Activated CD8-positive, alpha-beta memory T cell treated with anti-CD3 and anti-CD28 coated beads, Interleukin-2, amount 50 U/mL, for 1 hour (primary cell): ENCODE measurements around the gene MVD.
"Not testable (repeated sequence)": the region's sequence is repeated elsewhere in the genome, so short reads cannot be mapped to it uniquely, and the experiment has no call there.

ENCODE experiments used
- DNase-seq: peaks from one replicate; pipeline ENCODE4 v3.0.0-alpha.2; 2020; ENCODE audit errors: extremely low read depth

The MVD gene

DNA sequence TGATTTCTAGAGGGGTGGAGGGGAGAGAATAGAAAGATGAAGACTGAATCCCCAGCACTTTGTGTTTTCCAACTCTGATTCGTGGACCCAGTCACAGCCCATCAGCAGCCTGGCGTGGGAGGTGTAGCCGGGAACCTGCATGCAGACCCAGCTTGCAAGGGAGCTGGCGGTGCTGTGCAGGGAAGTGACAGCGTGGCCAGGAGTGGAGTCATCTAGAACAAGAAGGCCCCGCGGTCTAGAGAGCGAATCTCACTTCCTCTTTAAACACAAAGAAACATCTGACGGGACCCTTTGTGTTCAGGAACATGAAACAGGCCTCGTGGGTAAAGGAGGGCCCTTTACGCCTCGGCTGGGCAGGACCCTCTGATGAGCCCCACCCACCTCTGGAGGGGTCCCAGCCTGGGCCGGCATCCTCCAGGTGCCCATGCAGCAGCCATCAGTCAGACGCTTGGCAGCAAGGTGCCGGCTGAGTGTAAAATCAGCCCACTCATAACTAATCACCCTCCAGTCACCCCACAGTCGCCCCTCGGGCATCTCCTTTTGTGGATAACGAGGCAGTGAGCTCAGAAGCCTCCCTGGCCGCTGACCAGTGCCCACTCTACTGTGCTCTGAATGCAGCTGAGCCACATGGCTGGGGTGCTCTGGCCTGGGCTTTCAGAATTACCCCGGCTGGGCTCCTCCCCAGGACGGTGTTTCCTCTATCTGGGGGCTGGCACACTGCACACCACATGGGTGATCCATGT is 19.0 kb upstream of the MVD start:
- no peak for DNase-seq

DNA sequence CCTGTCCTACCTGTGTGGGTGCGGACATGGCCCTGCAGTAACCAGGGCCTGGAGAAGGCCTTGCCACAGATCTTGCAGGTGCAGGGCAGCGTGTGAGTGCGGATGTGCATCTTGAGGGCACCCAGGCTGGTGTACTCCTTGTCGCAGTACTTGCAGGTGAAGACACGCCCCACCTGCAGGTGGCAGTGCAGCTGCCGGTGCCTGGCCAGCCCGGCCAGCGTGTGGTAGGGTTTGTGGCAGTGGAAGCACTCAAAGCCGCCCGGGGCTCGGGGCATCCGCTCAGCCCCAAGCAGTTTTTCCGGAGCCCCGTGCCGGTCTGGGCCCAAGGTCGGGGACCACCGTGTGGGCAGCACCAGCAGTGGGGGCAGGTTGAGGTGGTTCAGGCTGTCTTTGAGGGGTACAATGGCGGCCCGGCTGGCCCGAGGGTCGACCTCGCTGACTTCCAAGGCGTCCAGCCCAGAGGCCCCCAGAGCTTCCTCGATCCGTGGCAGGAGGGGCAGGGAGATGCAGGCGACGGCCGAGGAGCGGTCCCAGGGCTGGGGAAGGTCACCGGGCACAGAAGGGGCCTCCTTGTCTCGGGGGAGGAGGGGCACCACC is 18.3 kb upstream of the MVD start:
- DNase-seq: no peak

DNA sequence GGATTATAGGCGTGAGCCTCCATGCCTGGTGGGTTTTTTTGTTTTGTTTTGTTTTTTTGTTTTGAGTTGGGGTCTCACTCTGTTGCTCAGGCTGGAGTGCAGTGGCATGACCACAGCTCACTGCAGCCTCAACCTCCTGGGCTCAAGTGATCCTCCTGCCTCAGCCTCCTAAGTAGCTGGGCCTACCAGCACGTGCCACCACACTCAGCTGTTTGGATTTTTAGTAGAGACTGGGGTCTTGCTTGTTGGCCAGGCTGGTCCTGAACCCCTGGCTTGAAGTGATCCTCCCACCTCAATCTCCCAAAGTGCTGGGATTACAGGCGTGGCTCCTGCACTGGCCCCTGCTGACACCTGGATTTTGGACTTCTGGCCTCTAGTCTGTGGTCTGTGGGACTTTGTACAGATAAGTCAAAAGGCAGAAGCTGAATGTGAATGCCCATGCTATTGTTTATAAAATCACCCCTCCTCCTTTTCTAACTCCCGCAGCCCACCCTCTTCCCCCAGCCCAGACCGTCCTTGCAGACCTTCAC is 17.7 kb upstream of the MVD start:
- DNase-seq: no peak

DNA sequence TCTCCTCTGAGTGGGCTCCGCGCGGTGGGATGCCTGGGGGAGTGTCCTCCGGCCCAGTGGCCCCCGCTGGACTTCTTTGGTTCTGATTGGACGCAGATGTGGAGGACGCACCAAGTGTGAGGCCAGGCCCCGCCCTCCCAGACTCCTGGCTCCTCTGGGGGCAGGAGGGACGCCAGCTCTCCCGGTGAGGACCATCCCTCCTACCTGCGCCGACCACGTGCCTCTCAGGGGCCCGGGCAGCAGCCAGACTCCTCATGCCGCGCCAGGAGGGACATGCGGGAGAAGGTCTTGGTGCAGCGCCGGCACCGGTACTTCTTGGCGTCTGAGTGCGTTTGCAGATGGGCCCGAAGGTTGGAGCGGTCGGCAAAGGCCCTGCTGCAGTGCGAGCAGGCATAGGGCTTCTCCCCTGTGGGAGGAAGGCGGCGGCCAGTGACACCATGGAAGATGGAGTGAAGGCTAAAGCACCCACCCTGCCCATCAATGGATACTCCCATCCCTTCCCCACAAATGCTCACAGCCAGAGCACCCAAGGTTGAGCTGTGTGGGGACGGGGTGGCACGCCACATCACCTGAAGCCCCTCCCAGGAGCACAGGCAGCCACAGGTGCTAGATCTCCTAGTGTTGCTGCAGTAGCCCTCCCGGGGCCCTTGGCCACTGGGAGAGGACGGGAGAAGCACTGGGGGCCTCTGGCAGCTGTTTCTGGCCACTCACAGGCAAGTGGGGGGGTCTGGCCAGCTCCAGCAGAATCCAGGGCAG is 15.5 kb upstream of the MVD start:
- DNase-seq: no peak

DNA sequence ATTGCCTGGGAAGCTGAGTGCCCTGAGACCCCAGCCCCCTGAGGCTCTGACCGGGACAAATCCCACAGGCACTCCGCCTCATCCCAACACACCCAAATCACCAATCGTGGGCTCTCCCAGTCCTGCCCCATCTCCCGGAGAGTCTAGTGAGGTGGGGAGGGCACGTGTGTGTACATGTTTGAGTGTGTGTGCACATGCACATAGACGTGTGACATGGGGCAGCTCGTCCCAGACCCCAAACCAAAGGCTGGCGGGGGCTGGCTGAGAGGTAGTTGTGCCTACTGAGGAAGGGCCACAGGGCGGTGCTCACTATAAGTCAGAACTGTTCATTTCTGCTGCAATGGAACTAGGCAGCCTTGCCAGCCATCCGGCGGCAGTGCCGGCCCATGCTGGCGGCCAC is 14.8 kb upstream of the MVD start:
- DNase-seq: no peak

DNA sequence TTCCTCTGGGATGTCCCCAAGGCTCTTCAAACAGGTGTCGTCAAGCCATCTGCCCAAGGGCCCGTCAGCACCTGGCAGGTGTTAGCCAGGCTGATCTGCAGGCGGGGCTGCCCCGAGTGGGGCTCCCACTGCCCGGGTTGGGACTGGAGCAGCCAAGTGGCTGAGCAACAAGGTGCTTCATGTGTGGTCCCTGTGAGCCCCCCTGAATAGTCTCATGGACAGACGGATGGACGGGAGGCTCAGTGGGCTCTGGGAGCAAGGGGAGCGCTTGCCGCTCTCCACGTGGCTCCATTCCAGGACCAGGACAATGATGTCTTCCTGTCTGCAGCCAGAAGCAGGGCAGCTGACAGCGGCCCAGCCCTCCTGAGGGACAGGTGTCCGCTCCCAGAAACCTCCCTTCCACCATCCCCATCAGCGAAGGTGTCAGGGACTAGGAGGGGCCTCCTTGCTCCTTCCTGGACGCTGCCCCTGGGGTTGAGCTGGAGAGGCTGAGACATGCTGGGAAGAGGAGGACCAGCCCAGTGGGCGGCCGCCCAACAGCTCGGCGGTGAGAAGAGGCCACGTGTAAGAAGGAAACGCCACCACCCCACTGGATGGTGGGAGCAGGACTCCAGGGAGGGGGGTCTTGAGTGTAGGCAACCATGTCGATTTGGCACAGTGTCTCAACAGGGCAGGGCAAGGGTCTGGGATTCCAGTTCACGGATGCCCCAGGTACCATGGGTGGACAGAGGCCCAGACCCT is 13.8 kb upstream of the MVD start:
- no peak for DNase-seq

DNA sequence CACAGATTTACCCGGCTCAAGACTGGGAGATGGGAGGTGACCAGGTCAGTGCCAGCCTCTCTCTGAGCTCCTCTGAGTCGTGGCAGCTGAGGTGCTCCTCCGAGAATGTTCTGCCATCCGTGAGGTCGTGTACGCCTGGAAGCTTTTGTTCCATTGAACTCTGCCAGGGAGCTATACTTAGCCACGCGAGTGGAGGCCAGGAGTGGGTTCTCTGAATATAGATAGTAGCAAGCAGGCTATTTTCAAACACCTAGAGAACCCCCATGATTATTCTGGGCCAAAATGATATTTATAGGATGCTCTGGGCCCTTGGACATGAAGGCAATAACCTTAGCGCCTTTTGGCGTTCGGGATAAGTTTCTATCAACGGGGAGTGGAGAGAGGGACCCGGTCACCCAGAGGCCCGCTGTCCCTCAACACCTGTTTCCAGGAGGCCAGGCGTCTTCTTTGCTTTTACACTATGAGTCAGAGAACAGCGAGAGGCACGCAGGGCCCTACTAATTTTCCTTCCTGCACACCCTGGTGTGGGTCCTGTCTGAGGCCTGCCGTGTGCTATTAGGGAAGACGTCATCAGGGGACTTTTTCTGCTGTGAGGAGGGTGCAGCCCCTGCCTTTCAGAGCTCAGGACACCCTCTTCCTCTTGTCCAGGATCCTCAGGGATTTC is 11.0 kb upstream of the MVD start:
- no peak for DNase-seq

DNA sequence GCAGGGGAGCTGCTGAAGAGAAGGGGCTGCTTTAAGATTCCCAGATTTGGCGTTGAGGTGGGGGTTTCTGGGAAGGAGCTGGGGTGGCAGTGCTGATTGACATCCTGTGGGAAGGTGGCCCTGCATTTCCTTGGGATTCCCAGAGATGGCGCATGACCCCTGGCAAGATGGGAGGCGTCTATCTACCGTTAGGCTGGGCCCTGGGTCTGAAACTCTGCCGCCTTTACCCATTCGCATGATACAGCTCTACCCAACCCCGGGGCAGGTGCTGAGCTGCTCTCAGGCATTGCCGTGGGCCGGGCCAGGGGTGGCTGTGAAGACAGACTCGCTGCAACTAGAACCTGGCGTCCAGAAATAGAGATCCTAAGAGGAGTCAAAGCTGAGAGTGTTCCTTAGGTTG is 9.9 kb upstream of the MVD start:
- no peak for DNase-seq

DNA sequence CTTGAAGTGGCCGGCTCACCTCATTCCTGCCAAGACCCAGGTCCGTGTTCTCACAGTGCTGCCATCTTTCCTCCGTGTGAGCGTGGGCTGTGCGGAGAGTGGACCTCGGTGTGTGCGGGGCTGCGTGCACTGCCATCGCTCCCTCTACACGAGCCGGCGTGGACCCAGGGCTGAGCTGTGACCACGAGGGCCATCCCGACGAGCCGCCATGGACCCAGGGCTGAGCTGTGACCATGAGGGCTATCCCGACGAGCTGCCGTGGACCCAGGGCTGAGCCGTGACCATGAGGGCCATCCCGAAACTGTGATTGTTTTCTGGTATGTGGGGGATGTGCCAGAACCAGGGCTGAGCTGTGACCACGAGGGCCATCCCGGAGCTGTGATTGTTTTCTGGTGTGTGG is 8.9 kb upstream of the MVD start:
- no peak for DNase-seq

DNA sequence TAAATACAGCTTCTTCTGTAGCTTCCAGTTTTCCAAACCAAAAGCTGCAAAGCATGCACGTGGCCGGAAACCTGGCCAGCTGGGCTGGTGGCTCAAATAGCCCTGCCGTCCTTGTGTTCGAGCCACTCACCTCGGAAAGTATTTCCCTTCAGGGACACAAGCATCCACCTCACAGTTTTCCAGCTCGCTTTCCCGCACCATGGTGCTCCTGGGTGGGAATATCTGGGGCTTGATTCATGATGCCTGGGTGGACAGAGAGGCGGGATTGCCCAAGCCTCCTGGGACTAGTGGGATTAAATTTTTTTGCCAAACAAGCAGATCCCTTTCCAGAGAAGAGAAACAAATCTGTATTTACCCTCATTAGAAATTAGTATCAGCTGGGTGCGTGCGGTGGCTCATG is 7.1 kb upstream of the MVD start:
- no peak for DNase-seq

DNA sequence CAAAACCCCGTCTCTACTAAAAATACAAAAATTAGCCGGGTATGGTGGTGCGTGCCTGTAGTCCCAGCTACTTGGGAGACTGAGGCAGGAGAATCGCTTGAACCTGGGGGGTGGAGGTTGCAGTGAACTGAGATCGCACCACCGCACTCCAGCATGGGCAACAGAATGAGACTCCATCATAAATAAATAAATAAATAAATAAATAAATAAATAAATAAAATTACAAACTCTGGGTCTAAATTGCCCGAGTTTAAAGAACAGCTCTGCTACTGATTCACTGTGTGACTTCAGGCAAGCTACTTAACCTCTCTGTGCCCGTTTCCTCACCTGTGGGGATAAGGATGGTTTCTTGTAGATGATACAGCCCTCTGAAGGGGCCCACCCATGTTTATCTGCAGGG is 6.6 kb upstream of the MVD start:
- DNase-seq: not testable (repeated sequence)

DNA sequence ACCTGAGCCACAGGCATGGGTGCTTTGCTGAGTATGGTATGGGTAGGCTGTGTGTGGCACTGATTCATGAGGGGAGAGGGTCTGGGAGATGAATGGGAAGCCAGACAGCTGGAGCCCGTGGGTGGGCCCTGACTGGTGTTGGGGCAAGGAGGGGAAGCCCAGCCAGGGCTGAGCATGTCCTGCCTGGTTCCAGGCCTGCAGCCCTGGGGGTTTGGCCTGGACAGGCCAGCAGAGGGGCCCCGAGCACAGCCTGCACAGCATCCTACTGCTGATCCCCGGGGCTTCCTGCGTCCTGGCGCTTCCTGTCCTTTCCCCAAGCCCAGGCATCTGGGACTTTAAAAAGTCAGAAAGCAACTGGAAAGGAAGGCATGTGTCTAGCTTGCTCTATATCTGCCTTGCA is 4.6 kb upstream of the MVD start:
- DNase-seq: no peak

DNA sequence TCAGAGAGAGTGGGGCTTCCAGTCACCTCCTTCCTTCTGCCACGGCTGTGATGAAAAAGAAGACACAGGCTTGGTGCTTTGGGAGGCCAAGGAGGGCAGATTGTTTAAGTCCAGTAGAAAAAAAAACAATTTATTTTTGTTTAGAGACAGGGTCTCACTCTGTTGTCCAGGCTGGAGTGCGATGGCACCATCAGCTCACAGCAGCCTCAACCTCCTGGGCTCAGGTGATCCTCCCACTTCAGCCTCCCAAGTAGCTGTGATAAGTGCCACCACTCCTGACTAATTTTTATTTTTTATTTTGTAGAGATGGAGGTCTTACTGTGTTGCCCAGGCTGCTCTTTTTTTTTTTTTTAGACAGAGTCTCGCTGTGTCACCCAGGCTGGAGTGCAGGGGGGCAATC is 2.7 kb upstream of the MVD start:
- no peak for DNase-seq

DNA sequence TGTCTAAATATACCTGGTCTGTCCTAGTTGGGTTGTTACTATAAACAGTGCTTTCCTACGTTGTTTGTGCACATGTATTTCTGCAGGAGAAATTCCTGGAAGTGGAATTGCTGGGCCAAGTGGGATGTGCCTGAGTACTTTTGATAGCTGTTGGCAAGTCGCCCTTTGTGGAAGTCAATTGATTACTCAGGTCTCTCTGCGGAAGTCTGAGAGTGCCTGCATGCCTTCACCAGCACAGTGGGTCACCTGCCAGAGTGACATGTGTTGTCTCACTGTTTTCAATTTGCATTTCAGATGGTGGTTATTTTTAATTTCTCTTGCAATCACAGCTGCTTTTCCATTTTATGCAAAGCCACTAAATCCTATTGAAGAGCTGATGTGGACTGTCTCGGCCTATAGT is 2.3 kb upstream of the MVD start:
- no peak for DNase-seq

DNA sequence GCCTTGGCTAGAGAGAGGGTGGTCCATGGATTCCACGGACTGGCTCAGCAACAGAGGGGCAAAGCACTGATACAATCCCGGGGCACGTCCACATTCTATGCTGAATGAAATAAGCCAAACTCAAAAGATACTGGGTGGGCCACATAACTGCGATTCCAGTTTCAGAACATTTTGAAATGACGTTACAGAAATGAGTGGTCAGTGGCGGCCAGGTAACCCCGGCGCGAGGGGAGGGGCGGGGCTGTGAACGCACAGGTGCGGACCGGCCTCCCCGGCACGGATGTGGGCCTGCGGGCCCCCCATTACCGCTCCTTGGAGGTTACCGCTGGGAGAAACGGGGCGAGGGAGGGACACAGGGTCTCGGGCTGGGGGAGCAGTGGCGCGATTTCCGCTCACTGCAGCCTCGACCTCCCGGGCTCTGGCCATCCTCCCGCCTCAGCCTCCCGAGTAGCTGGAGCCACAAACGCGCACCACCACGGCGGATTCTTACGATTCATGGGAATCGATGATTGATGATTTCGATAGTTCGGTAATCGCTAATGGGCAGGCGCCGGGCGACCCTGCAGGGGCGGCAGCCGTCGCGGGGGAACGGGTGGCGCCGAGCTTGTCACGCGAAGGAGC is 559 bp downstream of the MVD start:
- DNase-seq: no peak

DNA sequence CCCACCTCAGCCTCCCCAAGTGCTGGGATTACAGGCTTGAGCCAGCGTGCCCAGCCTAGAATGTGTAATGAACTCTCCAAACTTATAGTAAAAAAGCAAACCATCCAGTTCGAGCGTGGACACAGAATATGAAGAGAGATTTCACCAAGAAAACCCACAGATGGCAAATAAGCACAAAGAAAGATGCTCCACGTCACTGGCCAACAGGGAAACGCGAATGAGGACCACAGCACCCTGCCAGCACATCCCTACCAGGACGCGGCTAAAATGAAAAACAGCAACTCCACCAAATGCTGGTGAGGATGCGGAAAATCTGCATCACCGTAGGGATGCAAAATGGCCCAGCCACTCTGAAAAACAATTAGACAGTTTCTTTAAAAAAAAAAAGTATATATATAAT is 1.4 kb downstream of the MVD start:
- DNase-seq: no peak

DNA sequence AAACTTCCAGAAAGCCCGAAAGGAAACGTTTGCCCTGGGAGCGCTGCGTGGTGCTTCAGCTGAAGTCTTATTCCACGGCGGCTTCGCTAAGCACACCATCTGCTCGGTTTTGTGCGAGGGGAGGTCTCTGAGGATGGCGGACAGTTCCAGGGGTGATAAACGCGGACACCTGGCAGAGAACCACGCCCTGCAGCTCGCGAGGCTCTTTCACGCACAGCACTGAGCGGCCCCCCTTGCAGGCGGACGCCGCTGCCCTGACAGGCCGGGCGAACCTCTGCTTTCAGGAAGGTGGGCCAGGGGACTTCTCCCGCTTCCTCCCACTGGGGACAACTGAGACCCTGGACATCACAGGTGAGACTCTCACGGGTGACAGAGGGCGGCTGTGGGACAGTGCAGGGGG is 3.7 kb downstream of the MVD start:
- no peak for DNase-seq

DNA sequence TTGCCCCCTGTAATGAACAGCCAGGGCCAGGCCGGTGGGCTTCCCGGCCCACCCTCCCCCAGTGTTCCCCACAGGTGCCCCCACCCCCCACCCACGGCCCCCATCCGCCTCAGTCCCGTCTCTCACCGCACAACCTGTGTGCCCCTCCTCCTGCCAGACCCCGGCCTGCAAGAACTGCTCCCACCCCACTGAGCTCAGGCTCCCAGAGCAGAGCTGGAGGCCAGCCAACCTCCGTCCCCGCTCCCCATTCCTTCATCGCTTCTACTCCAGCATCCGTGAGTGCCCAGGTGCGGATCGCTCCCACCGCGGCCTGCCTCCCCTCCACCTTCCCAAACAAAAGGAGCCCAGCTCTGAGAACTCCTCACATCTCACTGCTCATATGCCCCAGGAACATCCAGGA is 4.2 kb downstream of the MVD start:
- no peak for DNase-seq

DNA sequence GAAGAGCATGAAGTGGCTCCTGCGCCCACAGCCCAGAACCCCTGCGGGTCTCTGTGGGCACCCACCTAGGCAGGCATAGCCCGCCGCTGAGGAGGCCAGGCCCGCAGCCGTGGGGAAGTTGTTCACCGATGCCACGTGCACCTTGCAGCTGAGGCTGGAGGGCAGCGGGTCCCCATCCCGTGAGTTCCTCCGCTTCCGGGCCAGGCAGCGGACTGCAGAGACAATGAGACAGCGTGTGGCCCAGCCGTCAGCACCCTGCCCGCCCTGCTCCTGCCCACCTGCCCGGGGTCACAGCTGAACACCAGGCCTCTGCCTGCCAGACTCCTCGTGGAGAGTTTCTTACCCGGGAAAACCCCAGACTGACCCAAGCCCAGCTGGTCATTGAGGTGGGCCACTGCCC is 5.5 kb downstream of the MVD start:
- no peak for DNase-seq

DNA sequence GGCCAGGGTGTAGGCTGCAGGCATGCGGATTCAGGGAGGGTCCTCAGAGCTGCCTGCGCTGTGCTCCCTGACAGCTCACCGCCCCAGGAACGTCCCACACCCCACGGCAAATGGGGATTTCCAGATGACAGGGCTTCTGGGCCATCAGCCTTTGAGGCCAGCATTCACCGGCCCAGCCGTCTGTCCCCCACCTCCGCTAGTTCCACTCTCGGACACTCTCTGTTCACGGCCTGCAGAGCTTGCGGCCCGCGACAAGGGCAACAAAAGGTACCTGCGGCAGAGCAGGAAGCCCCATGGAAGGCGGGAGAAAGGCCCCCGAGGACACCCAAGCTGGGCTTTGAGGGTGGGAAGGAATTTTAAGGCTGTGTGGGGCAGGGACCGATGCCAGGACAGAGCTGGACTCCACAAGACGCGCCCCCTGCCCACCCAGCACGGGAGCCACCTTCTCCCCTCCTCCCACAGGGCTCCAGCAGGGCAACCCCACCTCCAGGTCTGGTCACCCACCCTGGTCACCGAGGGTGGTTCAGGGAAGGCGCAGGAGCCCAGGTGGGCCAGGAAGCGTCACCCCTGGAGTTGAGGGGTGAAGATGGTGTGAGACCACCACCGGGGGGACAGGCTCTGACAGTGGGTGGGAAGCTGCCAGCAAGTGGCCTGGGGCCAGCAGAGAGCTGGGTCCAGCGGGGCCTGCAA is 6.5 kb downstream of the MVD start:
- DNase-seq: no peak
